DOHH2 (cell line): ENCODE data around the gene KIAA1549.

Source experiments
- CTCF ChIP-seq: fragments of 200-600 bp; sonication (generic); IDR thresholded peaks from one replicate; pipeline ENCODE4 v1.5.1; 2014; ENCODE audit warnings: antibody characterized with exemption, mild to moderate bottlenecking, low read depth, low read length; ENCODE audit not compliant: poor library complexity, severe bottlenecking
- EZH2phosphoT487 ChIP-seq: fragments of 200-600 bp; sonication (generic); IDR thresholded peaks from 2 replicates; pipeline ENCODE4 v1.6.1; 2017; ENCODE audit warnings: borderline replicate concordance, mild to moderate bottlenecking, antibody characterized with exemption, low read length, moderate library complexity, mixed read lengths

- no peak for TF ChIP-seq CTCF
- TF ChIP-seq EZH2phosphoT487: no peak
These were observed 26.4 kb downstream of the KIAA1549 start for GRCh38 chr7:138954545-138955475.
